HepG2 (cell line): ENCODE results near the gene KCNB1. TPM values are rescaled to one million over a fixed set of nuclear protein-coding genes. Genes with fewer than 3 reads are reported as not detected.

Experiments
- ATAC-seq: fragments of 200-7000 bp; cut with Tn5 transposase; 3 replicates; pipeline ENCODE4 v1.9.1; 2020; ENCODE audit warnings: mild to moderate bottlenecking, moderate library complexity
- BruUV-seq: library from RNA; stranded (reverse); fragments of 400-500 nt; replicated peaks from 2 replicates; lab custom pipeline; 2021; lab: Mats Ljungman, UMichigan
- CTCF ChIA-PET: fragments of 300-600 bp; formaldehyde crosslinking; extraction: SDS; loops from one replicate; lab custom pipeline; 2021; ENCODE audit warnings: low total read pairs, inconsistent platforms, low intra/inter-chr PET ratio; lab: Yijun Ruan, JAX
- POLR2A ChIA-PET: fragments of 350-600 bp; sonication (Branson Sonifier 250); formaldehyde crosslinking; loops from one replicate; lab custom pipeline; 2020; ENCODE audit warnings: antibody characterized with exemption, inconsistent platforms; lab: Yijun Ruan, JAX
- DNase-seq: peaks from one replicate; pipeline ENCODE4 v3.0.0-alpha.2; 2015; ENCODE audit warnings: low spot score
- FAIRE-seq: peaks from 3 replicates; lab custom pipeline; 2011; peaks lifted over from hg19 to GRCh38; lab: Jason Lieb, UNC
- H2AFZ ChIP-seq: one replicate; pipeline ENCODE4 v1.6.1; 2011; ENCODE audit warnings: low read length, inconsistent platforms
- H3K27ac ChIP-seq: fragments of 300-600 bp; 3 replicates; pipeline ENCODE4 v1.8.0; 2011; ENCODE audit warnings: mixed run types, mild to moderate bottlenecking, mixed read lengths, low read length, inconsistent platforms; ENCODE audit not compliant: insufficient read depth; ENCODE audit errors: extremely low read length
- H3K27me3 ChIP-seq, 2 experiments: fragments of 200-600 bp in 1 of 2; 2 replicates in 1 of 2; 3 replicates in 1 of 2; pipeline versions ENCODE4 v1.6.0 to v1.8.0; 2011; ENCODE audit warnings: low read length in 2 of 2, mild to moderate bottlenecking in 2 of 2, moderate library complexity in 2 of 2, inconsistent platforms in 1 of 2; ENCODE audit not compliant: insufficient read depth in 2 of 2, control insufficient read depth in 1 of 2
- H3K36me3 ChIP-seq, 2 experiments: fragments of 200-600 bp in 1 of 2; replicated peaks in 1 of 2; 2 replicates in 1 of 2; 3 replicates in 1 of 2; pipeline versions ENCODE4 v1.5.1 to v1.8.0; 2011; ENCODE audit warnings: low read length in 2 of 2, inconsistent platforms in 1 of 2; ENCODE audit not compliant: insufficient read depth in 2 of 2, control insufficient read depth in 1 of 2
- H3K4me1 ChIP-seq: 2 replicates; pipeline ENCODE4 v1.5.1; 2012; ENCODE audit warnings: low read length, inconsistent platforms; ENCODE audit not compliant: insufficient read depth
- H3K4me2 ChIP-seq: 2 replicates; pipeline ENCODE4 v1.6.0; 2011; ENCODE audit warnings: low read depth, low read length, inconsistent platforms
- H3K4me3 ChIP-seq, 3 experiments: fragments of 200-600 bp in 1 of 3; sonication (generic), shearing (Covaris generic) in 1 of 3; replicated peaks in 1 of 3; 2 replicates each; pipeline ENCODE4 v1.5.1; 2011 to 2016; ENCODE audit warnings: low read length in 3 of 3, inconsistent platforms in 2 of 3, low read depth in 2 of 3, mild to moderate bottlenecking in 2 of 3, control low read depth in 1 of 3, mixed read lengths in 1 of 3; ENCODE audit not compliant: insufficient read depth in 1 of 3
- H3K79me2 ChIP-seq: one replicate; pipeline ENCODE4 v1.6.1; 2011; ENCODE audit warnings: low read length, inconsistent platforms; ENCODE audit not compliant: insufficient read depth
- H3K9ac ChIP-seq: 2 replicates; pipeline ENCODE4 v1.6.0; 2011; ENCODE audit warnings: mild to moderate bottlenecking, low read depth, low read length, inconsistent platforms; ENCODE audit not compliant: insufficient read depth
- H3K9me3 ChIP-seq: 2 replicates; pipeline ENCODE4 v1.5.1; 2012; ENCODE audit warnings: mild to moderate bottlenecking, low read length
- H4K20me1 ChIP-seq: 2 replicates; pipeline ENCODE4 v1.6.0; 2011; ENCODE audit warnings: inconsistent platforms, mild to moderate bottlenecking, low read length, moderate library complexity; ENCODE audit not compliant: insufficient read depth
- EED ChIP-seq: sonication (generic); formaldehyde crosslinking; IDR thresholded peaks from 2 replicates; pipeline ENCODE4 v1.5.0; 2020; ENCODE audit warnings: mild to moderate bottlenecking, missing genetic modification reagents
- FOXA3 ChIP-seq: IDR thresholded peaks from 2 replicates; pipeline ENCODE4 v1.6.1; 2016; ENCODE audit warnings: missing genetic modification reagents, missing compliant biosample characterization
- HES4 ChIP-seq: sonication (generic); formaldehyde crosslinking; IDR thresholded peaks from 2 replicates; pipeline ENCODE4 v1.9.0; 2021; ENCODE audit warnings: mild to moderate bottlenecking, missing genetic modification reagents, borderline replicate concordance
- HOXD1 ChIP-seq: sonication (generic); formaldehyde crosslinking; IDR thresholded peaks from 2 replicates; pipeline ENCODE4 v1.5.0; 2020; ENCODE audit warnings: missing genetic modification reagents
- MAFG ChIP-seq: sonication (generic); formaldehyde crosslinking; IDR thresholded peaks from 2 replicates; pipeline ENCODE4 v1.5.1; 2020; ENCODE audit warnings: mild to moderate bottlenecking, missing genetic modification reagents
- MEF2D ChIP-seq: sonication (generic); formaldehyde crosslinking; IDR thresholded peaks from 2 replicates; pipeline ENCODE4 v1.5.1; 2020; ENCODE audit warnings: mild to moderate bottlenecking, missing genetic modification reagents
- MTERF4 ChIP-seq: sonication (generic); formaldehyde crosslinking; IDR thresholded peaks from 2 replicates; pipeline ENCODE4 v1.8.0; 2023; ENCODE audit warnings: mild to moderate bottlenecking, missing genetic modification reagents
- MTF2 ChIP-seq: sonication (generic); formaldehyde crosslinking; IDR thresholded peaks from 2 replicates; pipeline ENCODE4 v1.5.0; 2020; ENCODE audit warnings: missing genetic modification reagents, borderline replicate concordance
- SAP130 ChIP-seq: IDR thresholded peaks from 2 replicates; pipeline ENCODE4 v1.6.1; 2016; ENCODE audit warnings: low read depth
- SMAD3 ChIP-seq: sonication (generic); formaldehyde crosslinking; IDR thresholded peaks from 2 replicates; pipeline ENCODE4 v1.4.0; 2020; ENCODE audit warnings: missing genetic modification reagents
- SNAI1 ChIP-seq: sonication (generic); formaldehyde crosslinking; IDR thresholded peaks from 2 replicates; pipeline ENCODE4 v1.5.0; 2020; ENCODE audit warnings: mild to moderate bottlenecking, missing genetic modification reagents, borderline replicate concordance
- SOX6 ChIP-seq, 2 experiments: fragments of 450-650 bp in 1 of 2; sonication (generic) in 1 of 2; formaldehyde crosslinking in 1 of 2; IDR thresholded peaks; 2 replicates each; pipeline versions ENCODE4 v1.4.0 to v1.6.1; 2017 to 2020; ENCODE audit warnings: antibody characterized with exemption in 1 of 2, mild to moderate bottlenecking in 1 of 2, missing genetic modification reagents in 1 of 2
- ZNF224 ChIP-seq: sonication (generic); formaldehyde crosslinking; IDR thresholded peaks from 2 replicates; pipeline ENCODE4 v1.5.0; 2020; ENCODE audit warnings: mild to moderate bottlenecking, missing genetic modification reagents
- ZNF329 ChIP-seq: sonication (generic); formaldehyde crosslinking; IDR thresholded peaks from 2 replicates; pipeline ENCODE4 v1.9.0; 2021; ENCODE audit warnings: low read depth, mild to moderate bottlenecking, missing genetic modification reagents
- ZNF430 ChIP-seq: sonication (generic); formaldehyde crosslinking; IDR thresholded peaks from 2 replicates; pipeline ENCODE4 v1.9.0; 2021; ENCODE audit warnings: mild to moderate bottlenecking, missing genetic modification reagents
- ZNF543 ChIP-seq: sonication (generic); formaldehyde crosslinking; IDR thresholded peaks from 2 replicates; pipeline ENCODE4 v1.4.0; 2020; ENCODE audit warnings: mild to moderate bottlenecking, missing genetic modification reagents
- ZNF574 ChIP-seq: sonication (generic); formaldehyde crosslinking; IDR thresholded peaks from 2 replicates; pipeline ENCODE4 v1.4.0; 2020; ENCODE audit warnings: missing genetic modification reagents
- ZNF710 ChIP-seq: sonication (generic); formaldehyde crosslinking; IDR thresholded peaks from 2 replicates; pipeline ENCODE4 v1.5.0; 2020; ENCODE audit warnings: mild to moderate bottlenecking, missing genetic modification reagents, borderline replicate concordance
- WGBS: methylation state at CpG from one replicate; pipeline ENCODE4 v1.1.6; 2017; ENCODE audit warnings: low lambda C conversion rate; 5-methylcytosine and 5-hydroxymethylcytosine counted together
- in situ Hi-C: cut with HindIII; loops from 2 replicates; pipeline ENCODE4 v1.10.0; 2017; ENCODE audit warnings: low pct_unique_long_range_greater_than_20kb; ENCODE audit not compliant: extremely low pct_ligation_motif_present
- intact Hi-C: fragments of 100-400 bp; cut with micrococcal nuclease; formaldehyde crosslinking; loops from one replicate; pipeline ENCODE4 v1.10.0; 2022; ENCODE audit not compliant: unreplicated experiment
- polyA plus RNA-seq, 8 experiments: library from polyadenylated mRNA; depleted of rRNA in 3 of 8; stranded (reverse) in 7 of 8; unstranded in 1 of 8; fragments of >200 nt; fragmentation: Illumina TruSeq in 4 of 8; extraction: Trizol in 4 of 8; gene quantifications; 2 replicates each; pipeline versions ENCODE4 v1.2.1 to v1.2.3, GENCODE V29; 2011 to 2016; ENCODE audit warnings: low read depth in 4 of 8, missing spikeins in 1 of 8, mixed read lengths in 1 of 8; ENCODE audit not compliant: insufficient read depth in 1 of 8
- total RNA-seq, 5 experiments: library from RNA; depleted of rRNA; stranded (reverse); fragments of >200 nt; fragmentation: Illumina TruSeq; extraction: Trizol; gene quantifications; 2 replicates each; pipeline ENCODE4 v1.2.3, GENCODE V29; 2016; ENCODE audit warnings: low read depth in 1 of 5

Gene KCNB1
- total and polyA plus RNA-seq, 2 of the 13 experiments (the other 11 are each of a cell fraction or from before 2014, with no cell fraction given) = 0.02 TPM; not detected in 1

GRCh38 chr20:49360242-49360968, 122.1 kb downstream of the KCNB1 start:
- Histone ChIP-seq H3K4me1 (peaks cover 18% of the 10 kb centered on the region), H3K79me2 (no peaks in the 10 kb centered on the region), H3K4me3 (0 out of 6 replicates have a peak overlapping the region, but pooled peaks of 1 of the 3 experiments have one; percentile 1), H3K27me3 (peaks cover 1 to 19% of the 10 kb centered on the region in 2 experiments; a peak in 2 of 5 replicates), H4K20me1 (no peaks in the 10 kb centered on the region), H3K9ac (no peak overlapping the region), H2AFZ (no peak overlapping the region), H3K4me2 (peak overlapping the region; percentile 59), H3K36me3 (no peaks in the 10 kb centered on the region), H3K9me3 (no peaks in the 10 kb centered on the region), H3K27ac (no peak overlapping the region)
- peak; percentile 81 for DNase-seq
- in situ Hi-C loops (no loop called here), intact Hi-C loops (no loop called here)
- ChIA-PET CTCF (interaction anchor here (2.2 kb wide), 1 partner anchor 27 kb away, joined by 7 read pairs; no protein-coding TSS in a partner anchor), POLR2A (no interaction called here)
- no TSS peak for BruUV-seq
- peak; percentile 63 for FAIRE-seq
- WGBS = 8% methylated on average over 6 of the region's 6 CpGs
- ATAC-seq = peak; percentile 87
- TF ChIP-seq EED (CRISPR knock-in tag) (0 out of 2 replicates have a peak, but pooled peaks have one; percentile 62), MTF2 (CRISPR knock-in tag) (no peak), MAFG (no peak), FOXA3 (CRISPR knock-in tag) (0 out of 2 replicates have a peak, but pooled peaks have one; percentile 26), MEF2D (CRISPR knock-in tag) (0 out of 2 replicates have a peak, but pooled peaks have one; percentile 31), HOXD1 (no peak), ZNF543 (CRISPR knock-in tag) (no peak), SNAI1 (peak; percentile 51; the same call in 1 of the 2 replicates), SOX6 (IDR thresholded peaks at IDR 0.05) (no peak), SOX6 (CRISPR knock-in tag; IDR thresholded peaks at IDR 0.05) (peak; percentile 59), ZNF574 (0 out of 2 replicates have a peak, but pooled peaks have one; percentile 34), ZNF710 (CRISPR knock-in tag) (0 out of 2 replicates have a peak, but pooled peaks have one; percentile 17), SMAD3 (no peak), SAP130 (peak; percentile 57), ZNF224 (0 out of 2 replicates have a peak, but pooled peaks have one; percentile 57), MTERF4 (CRISPR knock-in tag) (no peak), ZNF430 (0 out of 2 replicates have a peak, but pooled peaks have one; percentile 52), HES4 (CRISPR knock-in tag) (0 out of 2 replicates have a peak, but pooled peaks have one; percentile 34), ZNF329 (CRISPR knock-in tag) (no peak)
